HG02981 (cell line): Measurements from ENCODE around the gene SH3RF3.

Source experiments
- ATAC-seq: cut with Tn5 transposase; IDR thresholded peaks from one replicate; pipeline ENCODE4 v1.9.1; 2021; ENCODE audit warnings: mild to moderate bottlenecking, moderate library complexity; ENCODE audit not compliant: unreplicated experiment

Gene SH3RF3

DNA sequence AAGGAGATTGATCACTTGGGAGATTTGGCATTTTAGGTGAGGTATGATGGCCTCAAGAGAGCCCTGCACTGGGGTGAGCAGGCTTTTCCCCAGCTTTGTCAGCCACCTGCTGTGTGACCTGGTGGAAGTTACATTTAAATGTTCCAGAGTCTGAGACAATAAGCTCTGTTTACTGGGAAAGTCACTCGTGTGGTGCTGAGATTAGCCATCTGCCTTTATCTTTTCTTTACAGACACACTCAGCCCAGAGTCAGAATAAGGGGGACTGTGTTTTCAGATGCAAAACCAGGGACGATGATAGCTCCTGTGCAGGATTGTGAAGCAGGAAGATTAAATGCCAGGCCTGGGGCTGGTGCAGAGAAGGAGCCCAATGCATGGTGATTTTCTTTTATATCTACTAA is 47.9 kb downstream of the SH3RF3 start:
- ATAC-seq = no peak

DNA sequence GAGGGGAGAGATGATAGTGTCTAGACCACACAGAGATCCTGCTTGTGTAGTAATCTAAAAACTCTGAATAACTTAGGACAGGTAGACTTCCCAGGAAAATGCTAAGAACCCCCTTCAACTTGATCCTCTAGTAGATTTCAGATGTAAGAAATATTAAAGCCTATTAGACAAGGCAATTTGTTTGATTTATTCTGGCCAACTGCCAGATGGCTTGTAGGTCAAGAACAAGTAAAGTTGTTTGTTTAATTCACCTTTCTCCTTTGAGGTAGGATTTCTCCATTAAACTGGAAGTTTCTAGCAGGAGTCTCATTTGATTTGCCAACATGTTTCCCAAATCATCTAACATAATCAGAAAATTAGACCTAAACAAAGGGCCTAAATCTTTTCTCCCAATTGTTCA is 48.6 kb downstream of the SH3RF3 start:
- ATAC-seq = no peak

DNA sequence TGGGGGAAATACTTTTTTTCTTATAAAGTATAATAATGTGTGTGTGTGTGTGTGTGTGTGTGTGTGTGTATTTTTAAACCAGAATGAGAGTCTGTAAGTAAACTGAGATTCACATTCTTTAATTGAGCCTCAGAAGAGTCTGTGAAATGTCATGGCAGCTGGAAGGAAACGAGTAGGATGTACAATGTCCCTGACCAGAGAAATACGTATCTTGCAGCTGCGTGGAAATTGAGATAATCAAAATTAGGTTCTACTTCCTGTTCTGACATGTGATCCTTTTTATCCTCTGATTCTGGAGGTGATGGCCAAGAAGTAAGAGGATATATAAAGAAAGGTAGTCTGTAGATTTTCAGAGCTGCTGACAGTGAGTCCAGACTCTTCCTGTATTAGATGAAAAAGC is 50.0 kb downstream of the SH3RF3 start:
- no peak for ATAC-seq

DNA sequence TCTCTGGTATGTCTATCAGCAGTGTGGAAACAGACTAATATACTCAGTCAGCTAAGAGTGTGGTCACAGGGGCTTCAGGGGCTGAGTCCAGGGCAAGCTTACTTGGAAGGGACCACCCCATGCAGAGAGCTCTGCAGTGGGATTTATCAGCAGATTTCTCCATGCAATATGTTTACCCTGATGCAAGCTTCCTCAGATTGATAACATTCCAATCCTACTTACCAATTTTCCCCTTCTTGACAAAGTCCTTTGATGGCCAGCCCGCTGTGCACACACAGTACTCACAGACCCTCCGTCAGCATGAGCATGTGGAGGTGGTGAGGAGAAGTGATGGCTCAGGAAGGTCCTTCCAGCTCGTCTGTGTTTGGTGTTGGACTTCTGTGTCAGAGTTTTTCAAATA is 51.8 kb downstream of the SH3RF3 start:
- no peak for ATAC-seq

DNA sequence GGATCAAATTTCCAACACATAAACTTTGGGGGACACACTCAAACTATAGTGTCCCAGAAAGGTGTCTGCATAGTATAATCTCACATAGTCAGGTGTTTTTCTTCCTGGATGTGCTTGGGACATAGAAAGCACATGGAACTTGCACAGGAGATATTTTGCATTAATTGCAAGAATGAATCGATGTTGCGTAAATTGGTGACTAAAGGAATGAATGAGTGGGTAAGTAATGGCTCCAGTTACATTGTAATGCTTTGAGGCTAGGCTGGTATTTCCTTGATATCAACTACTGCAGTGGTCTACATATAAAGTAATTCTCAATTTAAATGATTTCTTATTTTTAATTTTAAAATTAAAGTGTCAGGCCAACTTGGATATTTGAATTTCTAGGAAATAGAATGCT is 53.4 kb downstream of the SH3RF3 start:
- ATAC-seq = no peak

DNA sequence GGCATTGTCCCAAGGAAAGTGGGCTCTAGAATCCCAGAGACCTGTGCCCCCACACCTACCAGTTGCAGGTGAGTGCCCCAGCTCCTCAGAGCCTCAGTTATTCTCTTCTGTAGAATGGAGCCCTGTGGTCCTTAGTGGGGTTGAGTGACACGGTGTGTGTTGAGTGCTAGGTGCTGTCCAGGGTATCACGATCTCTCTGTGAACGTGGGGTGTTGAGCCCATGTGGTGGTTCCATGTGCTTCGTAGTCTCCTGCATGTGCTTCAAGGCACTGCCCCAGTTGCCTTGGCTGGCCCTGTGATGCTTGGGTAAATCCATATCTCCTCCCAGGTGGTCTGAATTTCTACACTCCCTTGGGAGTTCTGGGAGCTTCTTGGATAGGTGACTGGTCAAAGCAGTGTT is 54.9 kb downstream of the SH3RF3 start:
- no peak for ATAC-seq

DNA sequence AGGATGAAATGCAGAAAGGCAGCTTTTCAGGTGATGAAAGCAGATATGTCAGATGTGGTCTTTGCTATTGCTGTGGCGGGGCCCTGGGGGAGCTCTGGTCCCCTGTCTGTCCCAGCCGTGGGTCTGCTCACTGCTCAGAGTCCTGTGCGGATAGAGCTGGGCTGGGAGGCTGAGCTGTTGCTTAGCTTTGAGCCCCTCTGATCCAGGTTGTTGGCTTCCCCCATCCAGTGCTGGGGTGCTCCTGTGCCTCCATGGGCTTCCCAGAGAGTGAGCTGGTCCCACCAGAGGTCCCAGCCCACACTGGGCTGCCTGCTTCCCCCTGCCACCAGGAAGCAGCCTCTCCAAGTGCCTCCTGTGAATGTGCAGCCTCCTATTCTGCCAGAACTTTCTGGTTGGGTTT is 55.4 kb downstream of the SH3RF3 start:
- ATAC-seq = no peak

DNA sequence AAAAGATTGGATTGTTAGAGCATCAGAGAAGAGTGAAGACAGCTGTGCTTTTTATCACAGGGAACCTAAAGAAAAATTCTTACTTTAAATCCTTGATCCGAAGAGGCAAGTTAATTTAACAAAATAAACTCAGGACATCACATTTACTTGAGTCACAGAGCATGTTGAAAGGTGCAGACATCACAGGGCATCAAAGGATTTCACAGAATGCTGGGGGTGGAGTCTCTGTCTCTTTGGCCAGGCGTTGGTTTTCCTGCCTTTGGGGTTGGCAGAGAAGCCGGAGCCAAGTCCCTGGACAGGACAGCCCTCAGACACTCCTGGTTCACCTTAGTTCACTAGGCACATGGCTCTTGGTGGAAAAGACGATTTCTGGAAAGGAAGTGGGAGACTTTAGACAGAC is 56.3 kb downstream of the SH3RF3 start:
- no peak for ATAC-seq

DNA sequence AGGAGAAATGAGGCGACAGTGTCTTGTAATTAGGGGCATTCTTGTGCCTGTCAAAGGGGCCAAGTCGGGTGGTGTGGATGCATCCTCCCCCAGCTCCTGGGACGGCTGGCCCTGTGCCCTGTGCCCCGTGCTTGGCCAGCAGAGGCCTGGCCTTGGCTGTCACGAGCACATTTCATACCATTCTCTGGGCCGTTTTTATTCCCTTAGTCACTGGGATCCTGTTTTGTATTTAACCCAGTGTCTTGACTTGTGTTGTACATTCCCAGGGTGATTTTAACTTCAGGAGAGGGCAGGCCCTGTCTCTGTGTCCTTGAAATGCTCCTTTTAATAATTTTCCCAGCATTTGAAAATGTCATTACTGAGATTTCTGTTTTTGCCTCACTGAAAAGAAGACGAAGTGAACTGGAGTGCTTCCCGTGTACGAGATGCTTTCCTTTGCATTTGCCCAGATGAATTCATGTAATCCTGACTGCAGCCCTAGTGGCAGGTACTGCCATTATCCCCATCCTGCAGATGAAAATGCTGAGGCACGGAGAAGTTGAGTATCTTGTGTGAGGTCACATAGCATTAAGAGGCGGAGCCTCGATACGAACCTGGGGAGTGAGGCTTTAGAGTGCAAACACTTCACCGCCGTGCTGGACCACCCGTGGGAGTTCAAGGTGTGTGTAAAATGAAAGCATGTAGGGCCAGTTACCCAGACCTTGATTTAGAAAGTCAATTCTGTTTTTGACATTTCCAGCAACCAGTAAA is 57.0 kb downstream of the SH3RF3 start:
- no peak for ATAC-seq

DNA sequence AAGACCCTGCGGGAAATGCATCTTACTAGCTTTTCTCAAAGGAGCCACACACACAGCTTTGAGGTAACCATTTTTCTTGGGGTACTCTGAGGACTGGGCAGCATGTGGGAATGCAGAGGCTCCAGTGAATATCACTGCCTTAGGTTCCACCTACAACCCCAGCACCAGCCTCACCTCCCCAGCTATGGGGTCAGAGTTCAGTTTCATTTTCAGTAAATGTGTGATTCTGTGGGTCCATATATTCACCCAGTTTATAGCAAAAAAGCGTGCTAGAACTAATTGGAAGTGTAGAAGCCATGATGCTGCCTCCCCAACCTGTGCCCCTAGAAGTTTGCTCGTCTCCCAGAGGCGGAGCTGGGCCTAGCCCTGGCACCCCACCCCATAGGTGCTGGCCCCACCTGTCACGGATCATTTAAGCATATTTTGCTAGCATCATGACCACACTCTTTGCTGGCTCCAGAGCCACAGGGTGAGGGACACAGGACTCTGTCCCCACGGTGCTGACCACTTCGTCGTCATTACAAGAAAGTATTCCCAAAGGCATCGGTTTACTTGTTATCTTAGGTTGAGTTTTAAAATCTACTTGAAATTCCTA is 57.7 kb downstream of the SH3RF3 start:
- no peak for ATAC-seq

DNA sequence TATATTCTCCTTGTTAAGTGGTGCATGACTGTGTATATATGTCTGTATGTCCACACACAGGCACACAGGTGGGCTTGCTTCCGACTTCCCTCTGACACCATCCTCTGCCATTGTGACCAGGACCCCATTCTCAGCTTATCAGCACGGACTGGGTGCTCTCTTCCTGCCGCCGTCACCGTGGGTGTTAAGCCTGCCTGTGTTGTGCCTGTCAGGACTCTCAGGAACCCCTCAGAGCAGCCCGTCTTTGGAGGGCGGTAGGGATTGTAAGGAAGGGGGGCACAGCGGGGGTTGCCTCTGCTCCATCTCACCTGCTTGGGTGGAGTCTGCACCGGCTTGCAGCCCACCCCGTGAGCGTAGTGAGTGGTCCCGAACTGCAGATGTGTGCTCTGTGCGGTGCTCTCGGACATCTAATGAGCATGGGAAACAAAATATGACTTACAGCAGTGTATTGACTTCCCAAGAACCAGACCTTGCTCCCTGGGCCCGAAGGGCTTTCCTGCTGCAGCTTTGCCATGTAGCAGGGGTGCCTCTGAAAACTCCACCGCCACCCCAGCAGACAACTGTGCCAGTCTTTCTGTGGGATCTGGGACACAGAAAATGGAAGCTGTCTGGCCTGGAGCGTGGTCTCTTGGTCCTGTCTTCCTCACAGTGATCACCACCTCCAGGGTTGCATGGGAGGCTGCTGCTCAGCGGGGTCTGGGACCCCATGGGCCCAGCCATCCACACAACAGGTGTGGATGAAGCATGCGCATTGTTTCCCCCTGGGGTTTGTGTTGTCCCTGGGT is 58.9 kb downstream of the SH3RF3 start:
- ATAC-seq = no peak

DNA sequence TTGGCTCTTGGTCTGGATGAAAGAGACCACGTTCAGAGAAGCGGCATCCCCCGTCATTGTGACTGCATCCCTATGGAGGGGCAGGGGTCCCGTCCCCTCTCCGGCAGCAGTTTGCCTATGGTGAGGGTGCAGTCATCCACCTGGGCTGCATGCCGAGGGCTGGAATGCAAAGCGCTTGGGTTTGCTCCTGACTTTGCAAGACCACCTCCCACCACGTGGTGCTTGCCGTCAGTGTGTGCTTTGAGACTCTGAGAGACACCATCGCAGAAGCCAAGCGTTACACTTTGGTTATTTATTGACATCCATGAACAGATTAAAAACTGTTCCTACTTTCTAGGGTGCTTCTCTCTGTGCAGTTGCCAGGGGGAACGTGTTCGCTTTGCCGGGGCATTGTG is 59.5 kb downstream of the SH3RF3 start:
- no peak for ATAC-seq

DNA sequence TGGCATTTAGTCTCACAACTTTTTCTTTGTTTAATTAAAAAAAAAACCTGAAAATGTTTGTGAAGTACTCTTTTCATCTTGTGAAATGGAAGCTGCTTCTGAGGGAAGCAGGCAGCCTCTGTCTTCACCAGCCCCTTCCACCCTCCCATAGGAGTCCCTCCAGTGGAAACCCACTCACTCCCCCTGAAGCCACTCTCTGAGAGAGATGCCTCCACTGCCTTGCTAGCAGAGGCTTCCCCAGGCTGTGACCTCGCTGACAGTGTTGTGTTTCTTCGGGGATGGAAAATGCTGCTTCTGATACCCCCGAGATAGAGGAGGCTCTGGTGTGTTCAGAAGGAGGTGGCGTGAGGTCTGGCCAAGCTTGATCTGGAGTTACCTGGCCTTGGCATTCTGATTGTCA is 59.9 kb downstream of the SH3RF3 start:
- no peak for ATAC-seq

DNA sequence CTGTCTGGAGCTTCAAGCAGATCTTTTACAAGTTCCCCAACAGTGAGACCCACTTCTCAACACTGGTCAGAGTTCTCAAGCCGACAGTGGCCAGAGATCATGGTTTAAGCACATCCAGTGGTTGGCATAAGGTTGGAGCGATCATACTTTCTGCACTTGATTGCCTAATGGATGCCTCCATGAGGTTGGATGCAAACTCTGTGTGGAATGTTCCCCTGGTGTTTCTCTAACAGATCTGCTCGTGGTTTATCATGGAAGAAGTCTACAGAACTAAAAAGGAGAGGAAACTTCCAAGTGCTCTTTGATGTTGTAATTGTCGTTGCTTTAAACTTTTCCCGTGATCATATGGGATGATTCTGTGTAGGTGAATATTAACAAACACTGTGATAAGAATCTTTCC is 60.7 kb downstream of the SH3RF3 start:
- no peak for ATAC-seq

DNA sequence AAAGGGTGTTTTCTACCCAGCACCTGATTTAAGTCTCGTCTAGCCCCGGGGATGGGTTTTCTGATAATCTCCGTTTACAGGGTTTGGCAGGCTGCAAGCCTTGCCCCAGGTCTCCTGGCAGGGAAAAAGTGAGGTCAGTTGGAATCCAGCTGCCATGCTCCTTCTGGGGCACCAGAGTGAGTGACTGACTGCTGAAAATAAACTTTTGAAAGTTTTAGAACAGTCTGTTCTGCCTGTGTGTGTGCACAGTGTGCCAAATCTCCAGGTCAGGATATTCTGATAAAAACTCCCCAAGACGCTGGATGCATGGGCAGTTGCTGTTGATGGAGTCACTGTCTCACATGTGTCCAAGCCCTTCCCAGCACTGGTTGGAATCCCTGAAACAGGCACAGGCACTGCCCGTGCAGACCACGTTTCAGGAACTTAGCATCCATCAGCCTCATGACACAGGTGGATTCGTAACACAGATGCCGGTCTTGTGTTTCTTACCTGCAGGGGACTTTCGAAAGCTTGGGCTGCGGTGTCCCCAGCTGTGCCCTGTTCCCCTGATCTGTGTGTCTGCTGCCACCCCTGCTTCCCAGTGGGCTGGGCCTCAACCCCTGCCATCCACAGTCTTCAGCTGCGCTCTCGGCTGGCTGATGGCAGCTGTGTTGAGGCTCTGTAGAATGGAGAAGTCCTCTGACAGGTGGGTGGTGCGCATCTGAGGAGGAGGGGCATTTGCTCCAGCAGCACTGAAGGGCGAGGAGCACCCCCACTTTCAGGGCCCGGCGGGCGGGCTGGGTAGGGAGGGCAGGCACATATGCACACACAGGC is 65.0 kb downstream of the SH3RF3 start:
- ATAC-seq = peak; percentile 52

DNA sequence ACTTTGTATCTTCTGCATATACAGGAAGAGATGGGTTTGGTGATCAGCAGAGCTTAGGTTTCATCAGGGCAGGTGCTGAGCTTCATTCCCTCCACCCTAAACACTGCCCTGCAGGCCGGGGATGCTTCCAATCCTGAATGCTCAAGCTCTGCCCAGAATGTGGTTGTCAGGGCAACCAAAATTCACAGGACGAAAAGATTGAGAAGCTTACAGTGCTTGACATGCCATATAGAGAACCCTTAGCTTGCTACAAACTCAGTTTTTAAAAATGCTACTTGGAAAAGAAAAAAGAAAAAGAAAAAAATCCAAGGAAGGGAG is 65.6 kb downstream of the SH3RF3 start:
- ATAC-seq = no peak

DNA sequence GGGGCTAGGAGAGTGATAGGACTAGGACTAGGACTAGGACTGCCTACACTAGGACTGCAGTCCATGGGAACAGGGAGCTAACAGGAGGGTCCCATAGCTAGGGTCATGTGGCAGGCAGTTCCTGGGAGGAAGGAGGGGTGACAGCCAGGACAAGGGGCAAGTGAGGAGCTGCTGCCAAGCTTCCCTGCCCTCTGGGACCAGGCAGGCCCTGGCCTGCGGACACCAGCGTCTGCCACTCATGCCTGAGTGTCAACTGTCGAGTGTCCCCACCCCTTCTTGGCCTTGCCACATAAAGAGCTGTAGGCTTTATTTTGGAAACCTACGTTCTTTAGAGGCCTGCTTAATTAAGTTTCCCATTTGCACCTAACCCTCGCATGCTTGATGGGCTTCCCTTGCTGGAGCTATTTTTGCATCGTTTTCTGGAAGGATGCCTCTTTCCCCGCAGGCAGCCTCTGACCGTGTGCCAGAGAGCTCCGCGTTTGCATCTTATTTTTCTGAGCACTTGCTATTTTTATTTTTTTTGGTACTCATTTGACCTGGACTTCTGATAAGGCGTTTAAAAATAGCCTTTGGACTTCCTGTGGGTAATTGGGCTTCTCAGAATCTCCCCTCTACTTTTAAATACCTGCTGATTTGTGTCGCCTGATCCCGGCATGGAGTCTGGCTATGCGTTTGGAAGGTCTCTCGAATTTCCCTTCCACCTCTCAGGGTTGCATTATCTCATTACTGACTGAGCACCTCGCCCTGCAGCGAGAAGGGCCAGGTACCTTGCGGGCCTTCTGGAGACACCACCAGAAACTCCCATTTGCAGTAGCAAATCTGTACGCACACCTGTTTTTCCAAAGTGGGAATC is 66.4 kb downstream of the SH3RF3 start:
- ATAC-seq = no peak

DNA sequence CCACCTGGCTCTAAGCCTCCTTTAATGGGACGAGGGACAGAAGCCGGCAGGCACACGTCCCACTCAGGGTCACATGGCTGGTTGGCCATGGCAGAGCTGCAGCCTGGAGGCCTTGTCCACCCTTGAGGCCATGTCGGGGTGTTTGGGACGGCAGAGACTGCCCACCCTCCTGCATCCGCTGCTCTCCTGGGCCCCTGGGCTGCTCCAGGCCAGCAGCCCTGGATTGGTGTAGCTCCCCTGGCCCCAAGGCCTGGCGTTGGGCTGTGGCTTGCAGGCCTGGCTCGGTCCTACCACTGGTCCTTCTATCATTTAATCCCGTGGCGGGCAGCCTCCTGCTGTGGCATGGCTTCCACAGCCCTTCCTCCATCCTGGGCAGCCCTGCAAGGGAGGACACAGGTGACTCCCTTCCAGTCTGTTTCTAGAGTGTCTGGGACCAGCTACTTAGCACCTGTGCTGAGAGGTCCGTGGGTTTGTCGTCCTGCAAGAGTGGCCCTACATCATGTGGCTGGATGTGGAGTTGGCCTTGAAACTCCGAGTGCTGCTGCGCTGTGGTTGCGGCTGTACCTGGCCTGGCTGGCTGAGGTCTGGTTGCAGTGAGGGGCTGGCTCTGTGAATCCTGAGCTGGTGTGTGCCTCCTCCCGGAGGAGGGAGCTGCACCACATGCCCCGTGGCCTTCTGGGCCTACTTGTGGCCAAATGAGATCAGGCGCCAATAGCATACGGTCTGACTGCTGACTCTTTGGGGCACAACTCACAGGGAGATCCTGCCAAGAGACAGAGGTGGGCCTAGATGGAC is 67.3 kb downstream of the SH3RF3 start:
- ATAC-seq = no peak

DNA sequence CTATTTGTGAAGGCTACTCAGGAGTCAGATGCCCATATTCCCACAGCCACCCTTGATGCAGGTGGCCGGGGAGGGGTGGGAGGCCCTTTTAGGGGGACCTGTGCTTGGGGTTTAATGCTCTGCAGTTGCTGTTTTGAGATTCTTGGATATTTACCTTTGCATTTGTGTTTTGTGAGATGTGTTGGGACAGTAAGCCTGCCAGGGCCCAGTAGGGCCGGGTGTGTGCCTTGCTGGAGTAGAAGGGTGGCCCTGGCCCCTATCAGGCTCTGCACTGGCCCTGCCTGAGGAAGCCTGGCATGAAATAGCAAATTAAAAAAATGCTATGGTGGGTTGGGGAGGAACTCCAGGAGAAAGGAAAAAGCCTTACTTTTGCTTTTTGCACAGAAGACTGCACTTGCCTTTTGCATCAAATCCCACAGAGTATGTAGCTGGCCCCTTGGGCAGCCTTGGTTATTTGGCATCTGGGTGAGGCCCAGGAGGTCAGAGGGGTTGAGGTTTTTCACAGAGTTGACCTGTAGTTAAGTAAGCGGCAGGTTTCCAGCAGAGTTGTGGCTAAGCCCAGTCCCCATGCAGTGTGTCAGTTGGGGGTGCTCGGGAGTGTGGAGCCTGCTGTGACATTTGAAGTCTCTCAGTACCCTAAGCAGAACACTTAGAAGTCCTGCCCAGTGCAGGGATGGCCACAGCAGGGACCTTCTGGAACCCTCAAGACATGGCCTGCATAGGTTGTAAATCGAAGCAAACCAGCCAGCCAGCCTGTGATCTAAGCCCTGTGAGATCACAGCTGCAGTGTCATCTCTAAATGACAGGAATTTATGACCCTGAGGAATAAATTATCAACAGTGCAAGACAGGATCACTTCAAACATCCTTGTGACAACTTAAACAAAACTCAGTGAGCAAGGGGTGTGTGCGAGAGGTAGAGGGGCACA is 68.8 kb downstream of the SH3RF3 start:
- no peak for ATAC-seq
